Subcutaneous adipose tissue (tissue), 4 donors: ENCODE measurements around the gene NSMCE3. TPM values are rescaled to one million over a fixed set of nuclear protein-coding genes. Genes with fewer than 3 reads are reported as not detected.

ENCODE experiments used
- CTCF ChIP-seq: fragments of 450-650 bp; IDR thresholded peaks from one replicate; pipeline ENCODE4 v1.5.1; 2016; ENCODE audit warnings: low read depth, mild to moderate bottlenecking, control low read depth, antibody characterized with exemption, moderate library complexity
- total RNA-seq, 4 donors: library from RNA; depleted of rRNA; stranded (reverse); fragments of >200 nt; gene quantifications; one replicate each; pipeline ENCODE4 v1.1.0, GENCODE V29; 2016

Gene NSMCE3
- total RNA-seq, 4 donors from 2014 or later = 6.6 to 8.6 (median 7.6) TPM

- no peak for TF ChIP-seq CTCF
These were observed 36.1 kb downstream of the NSMCE3 start for GRCh38 chr15:29233566-29233965.

- TF ChIP-seq CTCF = no peak
These were observed 43.0 kb downstream of the NSMCE3 start for GRCh38 chr15:29226436-29227208.

- no peak for TF ChIP-seq CTCF
These were observed 43.9 kb downstream of the NSMCE3 start for GRCh38 chr15:29225534-29226234.

GRCh38 chr15:29223640-29224039 lies 46.0 kb downstream of the NSMCE3 start:
- no peak for TF ChIP-seq CTCF

GRCh38 chr15:29222129-29222853 lies 47.3 kb downstream of the NSMCE3 start:
- TF ChIP-seq CTCF = no peak

GRCh38 chr15:29220852-29221251 lies 48.8 kb downstream of the NSMCE3 start:
- TF ChIP-seq CTCF = no peak

- TF ChIP-seq CTCF = no peak
These were observed 52.7 kb downstream of the NSMCE3 start for GRCh38 chr15:29216955-29217354.
